RWPE1 (cell line): Measurements from ENCODE around the gene KCTD16.

ENCODE experiments used
- CTCF ChIA-PET: fragments of 350-600 bp; sonication (Branson Sonifier 250); formaldehyde crosslinking; extraction: SDS; loops from one replicate; lab custom pipeline; 2021; lab: Yijun Ruan, JAX
- POLR2A ChIA-PET: fragments of 400-600 bp; formaldehyde crosslinking; extraction: SDS; loops from one replicate; lab custom pipeline; 2020; ENCODE audit warnings: antibody characterized with exemption; ENCODE audit not compliant: low non-redundant PET; lab: Yijun Ruan, JAX
- DNase-seq: peaks from one replicate; pipeline ENCODE4 v3.0.0; 2012; ENCODE audit warnings: low spot score
- H3K27ac ChIP-seq: fragments of 450-650 bp; 2 replicates; pipeline ENCODE4 v1.5.1; 2017
- CTCF ChIP-seq: fragments of 450-650 bp; conservative IDR thresholded peaks from 2 replicates; pipeline ENCODE4 v1.5.1; 2017; ENCODE audit warnings: low read depth, mild to moderate bottlenecking

KCTD16 gene

GRCh38 chr5:144128844-144129243, 41.8 kb upstream of the KCTD16 start:
- TF ChIP-seq CTCF, result no peak
- POLR2A ChIA-PET, result no interaction called here
- CTCF ChIA-PET, result interaction anchor here (1.0 kb wide), 1 partner anchor 14 kb away, joined by 4 read pairs; no protein-coding TSS in a partner anchor
- no peak for DNase-seq
- H3K27ac ChIP-seq, result no peak overlapping the region

- DNase-seq, result no peak
- H3K27ac ChIP-seq, result no peak overlapping the region
- ChIA-PET POLR2A (no interaction called here), CTCF (interaction anchor here (1.4 kb wide), 1 partner anchor 9 kb away, joined by 6 read pairs; no protein-coding TSS in a partner anchor)
- no peak for TF ChIP-seq CTCF
These were observed 40.4 kb upstream of the KCTD16 start for GRCh38 chr5:144130306-144130705.

GRCh38 chr5:144131261-144131660, 39.4 kb upstream of the KCTD16 start:
- no peak for TF ChIP-seq CTCF
- DNase-seq, result no peak
- ChIA-PET CTCF (interaction anchor here (0.6 to 1.4 kb wide), 2 partner anchors 10 to 1255 kb away, joined by 3 to 6 read pairs; no protein-coding TSS in a partner anchor), POLR2A (no interaction called here)
- H3K27ac ChIP-seq, result no peak overlapping the region

- CTCF ChIA-PET, result interaction anchor here (0.5 to 1.2 kb wide), 3 partner anchors 10 to 1674 kb away, joined by 3 to 5 read pairs (median 3); no protein-coding TSS in a partner anchor
- DNase-seq, result no peak
- no peak for TF ChIP-seq CTCF
- no peak overlapping the region for H3K27ac ChIP-seq
- POLR2A ChIA-PET, result no interaction called here
These were observed 37.5 kb upstream of the KCTD16 start for GRCh38 chr5:144133050-144133633.

- CTCF ChIA-PET, result no interaction called here
- POLR2A ChIA-PET, result no interaction called here
- no peak overlapping the region for H3K27ac ChIP-seq
- DNase-seq, result no peak
- TF ChIP-seq CTCF, result no peak
These were observed 36.4 kb upstream of the KCTD16 start for GRCh38 chr5:144134194-144134826.

GRCh38 chr5:144135113-144135762, 35.4 kb upstream of the KCTD16 start:
- no peak for TF ChIP-seq CTCF
- ChIA-PET CTCF (interaction anchor here (0.6 to 1.0 kb wide), 3 partner anchors 32 to 875 kb away, joined by 3 to 4 read pairs (median 4); no protein-coding TSS in a partner anchor), POLR2A (no interaction called here)
- H3K27ac ChIP-seq, result no peak overlapping the region
- no peak for DNase-seq
